NCI-H1930 (cell line): ENCODE results near the gene HES5.

Experiments
- DNase-seq, 2 experiments: peaks; one replicate each; lab custom pipeline; 2025; lab: John Stamatoyannopoulos, UW

Gene HES5

DNA sequence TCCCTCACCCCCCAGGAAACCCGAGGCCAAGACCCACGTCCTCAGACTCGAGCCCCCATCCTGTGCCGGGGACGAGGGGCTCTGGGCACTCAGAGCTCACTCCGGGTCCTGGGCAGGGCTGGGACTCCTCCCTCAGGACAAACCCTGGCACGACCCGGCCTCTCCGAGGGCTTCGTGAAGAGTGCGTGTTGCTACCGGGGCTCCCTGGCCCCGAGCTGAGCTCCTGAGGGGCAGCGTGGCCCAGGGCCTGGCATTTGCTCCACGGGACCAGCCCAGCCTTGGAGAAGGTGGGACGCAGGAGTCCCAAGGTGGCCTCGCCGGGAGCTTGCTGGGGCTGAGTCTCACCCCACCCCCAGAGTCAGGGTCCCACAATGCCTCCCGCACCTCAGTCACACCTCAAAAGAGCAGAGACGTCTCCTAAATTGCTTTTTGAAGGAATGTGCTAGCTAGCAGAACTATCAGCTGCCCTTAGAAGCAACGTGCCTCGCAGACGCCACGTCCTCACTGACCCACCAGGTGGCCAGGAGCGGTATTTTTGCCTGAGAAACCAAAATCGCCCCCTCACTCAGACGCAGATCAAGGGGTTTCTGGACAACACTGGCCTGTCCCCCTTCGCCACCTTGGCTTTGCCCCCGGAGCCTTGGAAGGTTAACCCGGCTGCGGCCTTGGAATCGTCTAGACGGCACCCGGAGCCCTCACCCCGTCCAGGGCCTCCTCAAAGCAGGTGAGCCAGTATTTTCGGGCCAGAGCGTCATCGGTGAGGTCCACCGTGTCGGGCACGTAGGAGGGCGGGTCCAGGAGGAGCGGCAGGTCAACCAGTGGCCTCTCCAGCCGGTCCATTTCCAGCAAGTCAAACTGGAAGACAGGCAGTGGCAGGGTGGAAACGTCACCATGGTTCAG is 14.9 kb downstream of the HES5 start:
- no peak for DNase-seq

DNA sequence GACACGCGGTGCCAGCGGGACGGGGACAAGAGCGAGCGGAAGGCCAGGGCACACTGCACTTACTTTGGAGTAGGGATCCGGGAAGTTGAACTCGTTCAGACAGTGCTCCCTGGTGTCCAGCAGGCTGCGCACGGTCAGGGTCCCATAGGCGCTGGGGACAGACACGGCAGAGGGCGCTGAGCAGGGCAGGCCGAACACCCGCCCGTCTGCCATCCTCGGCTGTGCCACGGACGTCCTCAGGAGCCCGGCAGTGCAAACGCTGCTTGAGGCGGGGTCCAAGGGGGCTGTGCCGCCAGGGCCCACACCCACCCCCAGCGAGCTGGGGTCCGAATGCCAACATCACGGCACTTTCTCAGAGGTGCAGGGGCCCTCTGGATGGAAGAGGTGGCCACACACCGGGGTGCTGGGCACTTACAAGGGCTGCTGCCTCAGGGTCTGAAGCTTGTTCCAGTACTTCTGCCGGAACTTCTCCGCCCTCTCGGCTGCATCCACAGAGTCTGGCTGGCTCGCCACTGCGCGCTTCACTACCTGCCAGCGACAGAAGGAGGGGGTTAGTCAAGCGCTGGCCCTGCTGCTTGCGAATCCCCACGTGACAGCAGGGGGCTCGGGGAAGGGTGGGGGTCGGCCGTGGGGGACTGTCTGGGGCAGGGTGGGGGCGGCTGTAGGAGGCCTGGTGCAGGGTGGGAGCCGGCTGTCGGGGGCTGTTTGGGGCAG is 16.0 kb downstream of the HES5 start:
- DNase-seq: no peak

DNA sequence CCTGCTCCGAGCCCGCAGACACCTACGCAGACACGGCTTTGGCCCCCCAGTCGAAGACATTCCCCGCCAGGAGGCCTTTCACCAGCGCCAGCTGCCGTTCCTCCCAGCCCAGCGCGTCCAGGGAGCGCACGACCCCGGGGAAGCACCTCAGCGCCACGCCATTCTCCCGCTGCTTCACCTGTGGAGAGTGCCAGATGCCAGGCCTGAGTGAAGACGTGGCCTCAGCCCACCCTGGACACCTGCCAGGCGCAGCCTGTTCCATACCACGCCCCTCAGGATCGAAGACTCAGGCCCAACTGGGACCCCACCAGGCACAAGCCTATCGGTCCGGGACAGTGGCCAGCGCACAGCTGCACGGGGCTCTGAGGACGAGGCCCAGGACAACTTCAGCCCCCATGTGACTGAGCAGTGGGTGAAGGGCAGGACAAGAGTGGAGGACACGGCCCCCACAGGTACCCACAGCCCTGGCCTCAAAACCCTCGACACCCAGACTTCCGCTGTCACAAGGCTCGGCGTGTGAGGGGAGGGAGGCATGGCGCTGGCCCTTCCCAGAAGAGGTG is 17.1 kb downstream of the HES5 start:
- no peak for DNase-seq

DNA sequence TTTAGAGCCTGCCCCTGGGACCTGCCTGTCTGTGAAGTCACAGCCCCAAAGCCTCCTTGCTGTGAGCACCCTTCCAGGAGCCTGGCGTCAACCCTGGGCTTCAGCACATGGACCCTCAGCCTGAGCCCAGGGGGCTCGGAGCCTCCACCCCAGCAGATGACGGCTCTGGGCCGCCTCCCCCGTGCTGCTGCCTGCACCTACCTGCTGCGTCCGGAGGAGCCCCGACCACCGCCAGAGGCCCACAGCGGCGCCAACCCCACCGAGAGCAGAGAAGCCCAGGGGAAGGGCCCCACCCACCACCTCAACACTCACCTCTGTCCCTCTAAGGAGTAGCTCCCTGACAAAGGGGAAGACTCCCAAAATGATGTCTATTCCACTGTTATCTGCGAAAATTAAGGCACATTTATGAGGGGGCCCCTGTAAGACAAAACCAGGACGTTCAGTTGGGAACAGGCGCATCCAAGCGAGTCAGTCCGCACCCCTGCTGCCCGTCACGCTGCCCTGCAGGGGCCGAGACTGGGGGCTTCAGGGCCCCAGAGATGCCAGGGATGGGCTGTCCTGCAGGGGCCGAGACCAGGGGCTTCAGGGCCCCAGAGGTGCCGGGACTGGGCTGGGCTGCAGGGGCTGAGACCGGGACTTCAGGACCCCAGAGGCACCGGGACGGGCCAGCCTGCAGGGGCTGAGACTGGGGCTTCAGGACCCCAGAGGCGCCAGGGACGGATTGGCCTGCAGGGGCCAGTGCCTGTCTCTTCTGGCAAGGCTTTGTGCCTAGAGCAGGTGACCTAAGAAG is 19.5 kb downstream of the HES5 start:
- no peak for DNase-seq

DNA sequence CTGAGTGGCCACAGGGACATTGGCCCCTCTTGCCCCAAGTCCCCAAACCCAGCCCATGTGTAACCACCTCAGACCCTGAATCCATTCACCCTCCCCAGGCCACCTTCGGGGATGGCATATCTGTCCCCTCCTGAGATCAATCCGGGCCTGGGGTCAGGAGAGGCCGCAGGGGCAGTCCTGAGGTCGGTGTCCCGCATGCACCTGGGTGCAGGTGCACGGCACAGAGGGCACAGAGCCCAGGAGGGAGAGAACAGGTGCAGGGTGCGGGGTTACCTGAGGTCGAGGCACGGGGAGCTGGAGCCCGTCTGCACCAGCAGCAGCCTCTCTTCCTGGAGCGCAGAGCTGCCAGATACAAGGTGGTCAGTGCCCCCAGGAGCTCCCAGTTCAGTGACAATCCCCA is 20.5 kb downstream of the HES5 start:
- no peak for DNase-seq

DNA sequence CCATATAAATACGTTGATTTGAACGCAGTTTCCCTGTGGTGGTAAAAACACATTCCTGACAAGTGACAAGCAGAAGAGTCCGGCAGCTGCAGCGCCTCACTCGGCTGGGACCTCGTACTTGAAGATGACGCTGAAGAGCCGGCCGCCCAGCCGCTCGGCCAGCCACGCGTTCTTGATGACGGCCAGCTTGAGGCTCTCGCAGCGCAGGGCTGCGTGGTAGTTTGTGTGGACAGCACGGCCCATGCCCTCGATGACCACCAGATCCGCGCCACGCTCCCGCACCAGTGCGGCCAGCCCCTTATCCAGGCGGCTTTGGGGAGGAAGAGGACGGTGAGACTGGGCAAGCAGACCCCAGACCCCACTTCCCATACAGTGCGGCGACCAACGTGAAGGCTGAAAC is 21.3 kb downstream of the HES5 start:
- DNase-seq: no peak

DNA sequence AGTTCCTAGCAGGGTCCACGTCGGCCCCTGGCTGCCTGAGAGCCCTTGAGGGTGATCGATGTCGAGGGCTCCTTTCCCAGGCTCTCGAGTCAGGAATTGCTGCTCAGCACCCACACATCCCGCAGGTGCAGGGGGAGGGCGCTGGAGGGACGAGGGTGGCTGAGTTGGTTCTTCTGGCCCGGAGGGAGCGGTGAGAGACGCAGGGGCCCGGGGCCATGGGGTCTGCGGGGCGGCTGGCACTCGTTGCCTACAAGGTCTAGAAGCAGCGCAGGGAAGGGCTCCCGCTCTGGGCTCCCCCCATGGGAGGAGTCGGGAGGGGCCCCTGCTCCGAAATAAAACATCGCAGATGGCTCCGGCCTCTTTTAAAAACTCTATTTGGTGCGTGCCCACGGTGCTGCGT is 21.9 kb downstream of the HES5 start:
- DNase-seq: no peak

DNA sequence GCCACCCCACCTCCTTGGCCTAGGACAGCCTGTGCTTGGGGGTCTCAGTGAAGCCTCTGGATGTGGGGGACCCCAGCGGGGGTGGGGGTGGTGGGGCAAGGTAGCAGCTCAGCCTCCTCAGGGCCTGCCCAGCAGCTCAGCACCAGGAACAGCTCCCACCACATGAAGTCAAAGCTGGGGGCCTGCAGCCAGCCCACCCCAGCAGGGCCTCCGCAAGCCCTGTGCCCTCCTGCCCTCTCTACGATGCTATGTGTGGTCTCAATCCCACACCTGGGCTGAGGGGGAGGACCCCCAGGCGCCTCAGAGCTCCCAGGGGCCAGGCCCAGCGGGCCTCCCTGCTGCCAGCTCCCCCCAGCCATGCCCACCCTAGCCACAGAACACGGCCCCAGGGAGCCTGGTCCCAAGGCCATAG is 22.3 kb downstream of the HES5 start:
- DNase-seq: no peak

DNA sequence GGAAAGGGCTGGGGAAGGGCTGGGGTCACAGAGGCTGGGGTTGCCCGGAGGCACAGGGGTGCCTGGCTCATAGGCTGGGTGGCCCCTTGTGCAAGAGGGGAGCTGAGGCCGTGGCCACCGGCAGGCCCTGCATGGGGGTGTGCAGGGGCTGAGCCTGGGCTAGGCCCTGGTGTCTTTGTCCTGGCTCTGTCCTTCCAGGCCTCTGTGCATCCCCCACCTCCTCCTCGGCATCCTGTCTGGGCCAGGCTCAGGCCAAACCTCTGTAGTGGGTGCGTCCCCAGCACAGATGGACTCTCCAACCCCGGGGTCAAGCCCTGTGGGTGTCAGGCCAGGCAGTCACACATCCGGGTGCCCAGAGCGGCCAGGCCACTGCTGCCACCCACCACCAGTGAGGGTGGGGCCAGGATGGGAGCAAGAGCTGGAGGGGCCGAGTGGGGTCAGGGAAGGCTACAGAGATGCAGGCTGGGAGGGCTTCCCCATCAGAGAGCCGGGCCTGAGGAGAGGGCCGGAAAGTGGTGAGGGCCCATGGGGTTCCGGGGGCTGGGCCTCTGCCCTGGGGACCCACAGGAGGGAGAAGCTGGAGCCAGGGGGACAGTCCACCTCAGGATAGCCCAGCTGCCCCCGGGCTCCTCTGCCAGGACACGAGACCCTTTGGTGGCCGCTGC is 23.0 kb downstream of the HES5 start:
- DNase-seq: no peak

DNA sequence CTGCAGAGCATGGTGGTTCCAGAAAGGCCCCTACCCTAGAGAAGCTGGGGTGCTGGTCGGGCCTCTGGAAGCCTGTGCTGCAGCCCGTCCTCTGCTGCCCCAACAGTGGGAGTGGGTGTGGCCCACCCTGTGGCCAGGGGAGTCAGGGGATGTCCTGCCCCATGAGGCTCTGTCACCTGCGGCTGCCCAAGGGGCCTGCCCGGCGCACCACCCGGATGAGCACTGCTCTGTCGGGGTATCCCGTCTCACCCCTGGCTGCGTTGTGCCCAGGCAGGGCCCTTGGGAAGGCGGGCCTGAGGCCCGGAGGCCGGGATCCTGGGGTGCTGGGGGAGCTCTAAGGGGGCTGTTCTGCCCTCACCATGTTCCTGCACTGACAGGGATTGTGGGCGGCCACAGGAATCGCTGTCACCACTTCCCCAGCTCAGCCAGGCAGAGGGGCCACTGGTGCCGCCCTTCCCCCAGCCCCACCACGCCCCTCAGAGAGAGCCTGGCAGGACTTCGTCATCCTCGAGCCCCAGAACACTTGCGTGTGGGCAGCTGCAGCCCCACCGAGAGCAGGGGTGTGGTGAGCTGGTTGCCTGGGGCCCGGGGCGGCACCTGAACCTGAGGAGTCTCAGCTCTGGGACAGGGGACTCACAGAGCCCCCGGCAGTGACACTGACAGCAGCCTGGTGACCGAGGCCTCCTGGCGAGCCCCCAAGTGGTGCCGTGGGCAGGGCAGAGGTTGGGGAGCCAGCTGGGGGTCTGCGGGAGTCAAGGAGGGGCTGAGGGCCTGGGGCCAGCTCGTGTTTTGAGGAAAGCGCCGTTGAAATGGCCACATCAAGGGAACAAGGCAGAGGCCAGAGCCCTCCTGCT is 23.8 kb downstream of the HES5 start:
- no peak for DNase-seq

DNA sequence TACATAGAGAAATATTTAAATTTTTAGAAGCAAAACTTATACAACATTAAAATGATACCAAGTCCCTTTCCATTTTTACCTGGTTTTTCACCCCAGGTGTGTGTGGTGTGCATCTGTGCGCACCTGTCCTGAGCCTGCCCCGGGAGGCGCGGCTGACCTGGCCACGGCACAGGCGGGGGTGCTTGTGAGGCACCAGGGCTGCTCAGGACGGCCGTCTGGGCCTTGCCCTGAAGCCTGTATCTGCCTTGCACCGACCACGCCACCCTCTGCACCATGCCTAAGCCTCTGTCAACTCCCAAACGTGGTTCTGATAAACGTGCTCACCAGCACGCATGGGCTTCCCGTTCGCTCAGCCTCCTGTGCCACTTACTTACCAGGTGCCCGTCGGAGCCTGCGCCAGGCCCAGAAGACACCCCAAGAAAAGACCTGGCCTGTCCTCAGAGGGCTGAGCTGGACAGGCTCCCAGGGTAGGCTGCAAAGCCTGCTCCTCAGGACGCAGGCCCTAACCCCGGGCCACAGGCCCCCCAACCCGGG is 24.5 kb downstream of the HES5 start:
- DNase-seq: no peak

DNA sequence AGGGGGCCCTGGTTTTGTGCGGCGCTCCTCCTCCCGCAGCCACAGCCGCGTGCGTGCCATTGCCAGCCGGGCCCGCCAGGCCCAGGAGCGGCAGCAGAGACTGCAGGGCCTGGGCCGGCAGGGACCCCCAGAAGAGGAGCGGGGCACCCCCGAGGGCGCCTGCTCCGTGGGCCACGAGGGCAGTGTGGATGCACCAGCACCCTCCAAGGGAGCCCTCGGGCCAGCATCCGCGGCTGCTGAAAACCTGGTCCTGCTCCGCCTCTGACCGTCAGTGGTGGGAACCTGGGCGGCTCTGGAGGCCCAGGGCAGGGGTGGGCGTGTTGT is 25.2 kb downstream of the HES5 start:
- DNase-seq: no peak

DNA sequence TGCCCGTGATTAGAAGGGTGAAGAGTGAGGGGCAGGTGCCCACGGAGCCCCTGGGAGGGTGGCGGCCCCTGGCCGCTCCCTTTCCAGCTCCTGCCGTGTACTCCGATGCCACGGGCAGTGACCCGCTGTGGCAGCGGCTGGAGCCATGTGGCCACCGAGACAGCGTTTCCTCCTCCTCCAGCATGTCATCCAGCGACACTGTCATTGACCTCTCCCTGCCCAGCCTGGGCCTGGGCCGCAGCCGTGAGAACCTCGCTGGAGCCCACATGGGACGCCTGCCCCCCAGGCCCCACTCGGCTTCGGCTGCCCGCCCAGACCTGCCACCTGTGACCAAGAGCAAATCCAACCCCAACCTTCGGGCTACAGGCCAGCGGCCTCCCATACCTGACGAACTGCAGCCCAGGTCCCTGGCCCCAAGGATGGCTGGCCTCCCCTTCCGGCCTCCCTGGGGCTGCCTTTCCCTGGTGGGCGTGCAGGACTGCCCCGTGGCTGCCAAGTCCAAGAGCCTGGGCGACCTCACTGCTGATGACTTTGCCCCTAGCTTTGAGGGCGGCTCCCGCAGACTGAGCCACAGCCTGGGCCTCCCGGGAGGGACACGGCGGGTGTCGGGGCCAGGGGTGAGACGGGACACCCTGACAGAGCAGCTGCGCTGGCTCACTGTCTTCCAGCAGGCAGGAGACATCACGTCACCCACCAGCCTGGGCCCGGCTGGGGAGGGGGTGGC is 25.7 kb downstream of the HES5 start:
- no peak for DNase-seq

DNA sequence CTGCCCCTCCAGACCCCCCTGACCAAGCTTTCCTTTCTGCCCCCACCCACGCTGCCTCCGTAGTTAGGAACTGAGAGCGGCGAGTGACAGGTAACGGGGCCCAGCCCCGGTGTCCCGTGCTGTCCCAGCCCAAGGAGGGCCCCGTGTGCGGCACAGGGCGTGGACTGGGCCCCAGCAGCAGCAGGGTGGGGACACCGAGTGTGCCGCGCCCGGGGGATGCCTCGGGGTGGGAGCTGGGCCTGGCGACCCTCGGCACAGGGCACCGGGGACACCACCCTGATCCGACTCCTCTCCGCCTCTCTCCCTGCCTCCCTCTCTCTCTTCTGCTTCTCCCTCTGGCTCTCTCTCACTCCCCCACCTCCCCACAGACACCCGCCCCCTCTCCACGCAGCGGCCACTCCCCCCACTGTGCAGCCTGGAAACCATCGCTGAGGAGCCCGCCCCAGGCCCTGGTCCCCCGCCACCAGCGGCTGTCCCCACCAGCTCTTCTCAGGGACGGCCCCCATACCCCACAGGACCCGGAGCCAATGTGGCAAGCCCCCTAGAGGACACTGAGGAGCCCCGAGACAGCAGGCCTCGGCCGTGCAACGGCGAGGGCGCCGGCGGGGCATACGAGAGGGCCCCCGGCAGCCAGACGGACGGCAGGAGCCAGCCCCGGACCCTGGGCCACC is 26.4 kb downstream of the HES5 start:
- no peak for DNase-seq

DNA sequence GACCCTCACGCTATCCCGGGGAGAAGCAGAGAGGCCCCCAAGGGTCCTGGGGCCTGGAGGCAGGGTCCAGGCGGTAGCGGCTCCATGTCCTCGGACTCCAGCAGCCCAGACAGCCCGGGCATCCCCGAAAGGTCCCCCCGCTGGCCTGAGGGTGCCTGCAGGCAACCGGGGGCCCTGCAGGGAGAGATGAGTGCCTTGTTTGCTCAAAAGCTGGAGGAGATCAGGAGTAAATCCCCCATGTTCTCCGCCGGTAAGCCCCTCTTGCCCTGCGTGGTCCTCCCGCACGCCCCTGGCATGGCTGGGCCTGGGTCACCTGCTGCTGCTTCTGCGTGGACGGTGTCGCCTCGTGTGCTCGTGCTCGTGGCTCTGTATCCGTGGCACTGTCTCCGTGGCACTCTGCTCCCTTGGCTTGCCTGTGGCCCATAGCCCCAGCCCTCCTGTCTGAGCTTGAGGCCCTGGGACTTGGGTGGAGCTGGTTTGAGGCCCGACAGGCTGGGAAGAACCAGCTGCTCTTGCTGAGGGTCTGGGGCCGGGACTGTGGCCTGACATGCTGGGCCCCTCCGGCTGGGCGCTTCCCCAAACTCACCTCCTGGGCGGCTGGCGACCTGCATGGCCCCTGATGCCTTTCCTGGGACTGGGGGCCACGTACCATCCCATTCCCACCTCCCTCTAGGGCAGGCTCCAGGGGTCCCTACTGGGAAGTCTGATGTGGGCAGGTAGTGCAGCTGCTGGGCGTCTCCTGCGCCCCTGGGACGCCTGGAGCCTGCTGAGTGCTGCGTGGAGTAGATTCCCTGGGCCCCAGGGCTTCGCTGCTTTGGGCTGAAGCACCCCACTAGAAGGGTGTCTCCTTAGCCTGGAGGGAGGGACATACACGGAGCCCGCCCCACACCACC is 27.2 kb downstream of the HES5 start:
- no peak for DNase-seq

DNA sequence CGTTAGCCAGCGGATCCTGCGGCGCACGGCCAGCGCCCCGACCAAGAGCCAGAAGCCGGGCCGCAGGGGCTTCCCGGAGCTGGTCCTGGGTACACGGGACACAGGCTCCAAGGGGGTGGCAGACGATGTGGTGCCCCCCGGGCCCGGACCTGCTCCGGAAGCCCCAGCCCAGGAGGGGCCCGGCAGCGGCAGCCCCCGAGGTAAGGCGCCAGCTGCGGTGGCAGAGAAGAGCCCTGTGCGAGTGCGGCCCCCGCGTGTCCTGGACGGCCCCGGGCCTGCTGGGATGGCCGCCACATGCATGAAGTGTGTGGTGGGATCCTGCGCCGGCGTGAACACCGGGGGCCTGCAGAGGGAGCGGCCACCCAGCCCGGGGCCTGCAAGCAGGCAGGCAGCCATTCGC is 27.9 kb downstream of the HES5 start:
- DNase-seq: no peak

DNA sequence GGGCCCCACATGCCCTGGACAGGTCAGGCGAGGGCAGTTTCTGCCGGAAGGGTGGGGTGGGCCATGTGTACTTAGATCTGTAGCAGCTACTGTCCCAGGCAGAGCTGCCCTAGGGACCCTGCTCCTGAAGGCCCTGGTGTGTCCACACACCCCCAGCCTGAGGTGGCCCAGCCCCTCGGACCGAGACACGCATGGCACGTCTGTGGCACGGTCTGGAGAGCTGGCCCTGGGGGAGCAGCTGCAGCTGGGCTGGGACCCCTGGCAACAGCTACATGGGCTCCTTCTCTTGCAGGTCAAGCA is 28.3 kb downstream of the HES5 start:
- DNase-seq: no peak

DNA sequence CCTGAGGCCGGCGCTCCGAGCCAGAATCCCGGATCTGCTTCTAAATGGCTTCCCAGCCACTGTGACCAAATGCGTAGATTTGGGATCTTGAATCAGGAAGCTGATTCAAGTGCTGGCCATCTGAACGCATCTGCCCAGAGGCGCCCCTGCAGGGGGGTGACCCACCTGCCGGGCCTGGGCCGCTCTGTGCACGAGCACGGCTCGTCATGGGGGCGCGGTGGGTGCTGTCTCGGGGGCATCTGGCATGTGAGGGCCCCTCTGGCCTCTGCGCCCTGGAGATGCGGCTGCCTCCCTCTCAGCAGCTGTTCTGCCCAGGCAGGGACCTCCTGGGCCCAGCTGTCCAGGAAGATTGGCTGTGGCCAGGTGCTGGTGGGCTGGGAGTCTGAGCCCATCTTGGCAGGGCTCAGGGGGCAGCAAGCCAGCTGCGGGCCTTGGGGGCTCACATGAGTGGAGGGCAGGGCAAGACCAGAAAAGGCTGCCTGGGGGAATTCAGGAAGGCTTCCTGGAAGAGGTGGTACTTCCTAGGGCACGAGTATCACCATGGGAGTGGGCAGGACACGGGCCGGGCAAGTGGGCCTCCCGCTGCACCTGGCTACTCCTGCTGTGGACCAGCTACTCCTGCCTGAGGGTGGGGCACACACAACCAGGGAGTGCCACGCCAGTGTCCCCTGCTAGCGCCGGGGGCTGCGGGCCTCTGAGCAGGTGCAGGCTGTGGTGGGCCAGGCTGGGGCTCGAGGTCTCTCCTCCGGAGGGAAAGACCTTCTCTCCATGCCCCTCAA is 28.8 kb downstream of the HES5 start:
- DNase-seq: no peak
